GM18526 (cell line): ENCODE results near the gene ATP6V1G2.

ENCODE experiments used
- POLR2A ChIP-seq: IDR thresholded peaks from 3 replicates; pipeline ENCODE4 v1.6.1; 2011; ENCODE audit not compliant: insufficient read length; ENCODE audit errors: extremely low read depth

Gene ATP6V1G2

DNA sequence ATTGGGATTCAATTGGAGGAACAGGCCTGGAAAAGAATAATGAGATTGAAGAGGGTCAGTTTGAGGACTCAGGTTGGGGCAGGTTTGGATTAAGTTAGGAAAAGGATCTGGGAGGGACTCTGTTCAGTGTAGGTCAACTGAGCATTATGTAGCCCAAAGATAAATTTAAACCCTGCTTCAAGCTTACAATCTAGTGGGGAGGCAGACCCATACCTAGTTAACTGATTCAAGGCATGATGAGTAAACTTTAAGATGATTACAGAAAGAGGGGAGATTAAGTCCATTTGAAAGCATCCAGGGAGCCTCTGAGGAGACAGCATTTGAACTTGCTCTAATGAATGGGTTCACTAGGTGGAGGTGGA, 14.3 kb upstream of the ATP6V1G2 start:
- no peak for TF ChIP-seq POLR2A

- peak; percentile 1 for TF ChIP-seq POLR2A
Measured at GRCh38 chr6:31559958-31560696, 13.7 kb upstream of the ATP6V1G2 start.

- TF ChIP-seq POLR2A: peak; percentile 4
Measured at GRCh38 chr6:31559606-31559957, 13.2 kb upstream of the ATP6V1G2 start.

GRCh38 chr6:31558631-31559500, 12.5 kb upstream of the ATP6V1G2 start:
- peak; percentile 37 for TF ChIP-seq POLR2A

- TF ChIP-seq POLR2A: no peak
Measured at GRCh38 chr6:31558318-31558625, 11.9 kb upstream of the ATP6V1G2 start.

- TF ChIP-seq POLR2A: no peak
Measured at GRCh38 chr6:31557443-31558317, 11.3 kb upstream of the ATP6V1G2 start.

DNA sequence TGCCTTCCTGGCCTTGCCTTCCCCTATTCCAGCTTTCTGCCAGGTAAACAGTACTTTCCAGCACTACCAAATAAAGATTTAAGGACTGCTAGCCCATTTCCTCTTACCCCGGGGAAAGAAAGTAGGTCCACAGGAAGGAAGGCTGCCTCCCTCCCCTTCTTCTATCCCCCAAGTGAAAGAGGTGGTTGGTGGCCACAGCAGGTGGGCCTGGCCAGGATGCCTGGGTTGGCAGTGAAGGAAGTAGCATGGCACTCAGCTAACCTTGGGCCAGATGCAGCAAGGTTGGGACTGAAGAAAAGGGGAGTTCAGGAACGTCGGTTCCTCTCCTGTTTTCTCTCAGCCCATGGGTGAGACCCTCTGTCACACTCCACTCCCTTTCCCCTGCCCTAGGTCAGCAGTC, 9.9 kb upstream of the ATP6V1G2 start:
- no peak for TF ChIP-seq POLR2A

DNA sequence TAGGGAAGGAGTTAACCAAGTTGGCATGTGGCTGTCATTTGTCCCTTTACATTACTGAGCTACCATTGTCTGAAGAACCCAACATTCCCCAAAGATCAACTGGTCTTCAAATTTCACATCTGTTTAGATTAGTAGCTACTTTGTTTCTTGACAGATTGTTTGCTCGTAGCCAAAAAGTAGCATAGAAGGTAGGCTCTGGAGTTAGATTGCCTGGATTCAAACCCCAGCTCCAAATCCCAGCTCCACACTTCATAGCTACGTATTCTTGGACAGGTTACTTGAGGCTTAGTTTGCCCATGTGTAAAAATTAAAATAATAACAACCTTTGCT, 2.1 kb upstream of the ATP6V1G2 start:
- TF ChIP-seq POLR2A: no peak

DNA sequence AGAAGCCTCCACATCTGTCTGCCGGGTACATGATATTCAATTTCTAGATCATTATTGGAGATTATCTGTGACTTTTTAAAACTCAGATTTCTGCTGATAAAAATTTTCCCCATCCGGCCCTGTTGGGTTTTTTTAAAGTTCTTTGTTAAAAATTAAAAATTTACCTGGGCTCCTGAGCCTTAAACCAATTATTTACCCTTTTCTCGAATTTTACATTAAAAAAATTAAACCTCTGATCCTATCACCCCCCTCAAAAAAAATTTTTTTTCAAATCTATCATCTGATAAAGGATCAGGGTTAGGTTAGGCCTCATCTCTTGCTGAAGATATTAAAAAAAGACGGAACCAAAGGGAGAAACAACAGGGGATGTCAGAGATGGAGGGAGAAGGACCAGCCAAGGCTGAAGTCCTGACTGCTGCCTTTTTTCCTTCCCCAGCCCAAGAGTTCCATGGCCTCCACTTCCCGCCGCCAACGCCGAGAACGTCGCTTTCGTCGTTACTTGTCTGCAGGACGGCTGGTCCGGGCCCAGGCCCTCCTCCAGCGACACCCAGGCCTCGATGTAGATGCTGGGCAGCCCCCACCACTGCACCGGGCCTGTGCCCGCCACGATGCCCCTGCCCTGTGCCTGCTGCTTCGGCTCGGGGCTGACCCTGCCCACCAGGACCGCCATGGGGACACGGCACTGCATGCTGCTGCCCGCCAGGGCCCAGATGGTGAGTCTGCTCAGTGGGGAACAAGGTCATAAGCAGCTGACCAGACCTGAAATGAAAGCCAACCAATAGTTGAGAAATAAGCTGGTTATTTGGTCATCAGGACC, 1.5 kb upstream of the ATP6V1G2 start:
- TF ChIP-seq POLR2A: no peak

DNA sequence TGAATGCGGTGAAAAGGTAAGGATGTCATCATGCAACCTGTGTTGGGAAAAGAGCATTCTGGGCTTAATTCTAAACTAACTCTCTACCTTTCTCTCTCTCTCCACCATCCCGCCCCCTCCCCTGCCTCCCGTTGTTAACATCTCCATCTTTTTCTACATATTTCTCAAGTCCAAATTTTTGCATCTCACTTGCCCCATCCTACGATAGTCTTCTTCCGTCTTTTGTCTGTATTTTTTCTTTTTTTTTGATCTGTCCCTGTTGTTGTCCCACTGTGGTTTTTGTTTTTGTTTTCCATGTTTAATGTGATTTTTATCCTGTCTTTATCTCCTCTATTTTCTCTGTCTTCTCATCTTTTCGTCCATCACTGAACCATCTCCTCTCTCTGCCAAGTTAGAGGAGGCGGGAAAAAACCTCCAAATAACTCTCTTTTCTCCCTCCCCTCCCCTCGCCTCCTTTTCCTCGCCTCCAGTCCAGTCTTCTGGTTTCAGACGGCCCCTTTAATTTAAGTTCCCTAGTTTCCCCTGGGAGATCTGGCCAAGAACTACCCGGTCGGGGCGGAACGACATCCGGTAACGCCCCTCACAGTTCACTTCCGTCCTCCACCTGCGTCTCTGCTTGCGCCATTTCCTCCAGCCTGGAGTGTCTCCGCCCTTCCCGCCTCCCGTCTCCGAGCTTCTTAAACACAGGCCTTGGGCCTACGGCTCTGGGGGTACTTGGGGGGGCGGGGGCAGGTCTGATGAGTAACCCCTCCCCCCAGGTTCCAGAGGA, 734 bp upstream of the ATP6V1G2 start, which contains the start of gene NFKBIL1:
NFKBIL1 (plus strand) TSS at position 651 of the 769 bp plus-strand sequence; CDS start at position 738, 87 bp downstream.
- peak; percentile 49 for TF ChIP-seq POLR2A

GRCh38 chr6:31545291-31545690, 1.1 kb downstream of the ATP6V1G2 start:
- TF ChIP-seq POLR2A: no peak

DNA sequence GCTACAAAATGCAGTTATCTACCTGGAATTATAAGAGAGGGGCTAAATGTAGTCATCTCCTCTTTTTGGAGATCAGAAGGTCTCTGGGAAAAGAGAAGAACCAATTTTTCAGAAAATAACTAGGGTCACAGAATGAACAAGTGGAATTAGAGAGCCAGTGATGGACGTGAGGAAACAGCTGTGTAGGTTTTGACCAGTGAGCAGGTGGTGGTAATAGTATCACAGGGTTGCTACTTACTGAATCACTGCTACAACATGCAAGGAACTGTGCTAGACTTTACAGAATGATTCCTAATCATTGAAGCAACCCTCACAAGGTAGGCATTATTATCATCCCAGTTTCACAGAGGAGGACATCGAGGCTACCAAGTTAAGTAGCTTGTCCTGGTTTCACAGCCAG, 1.7 kb downstream of the ATP6V1G2 start:
- no peak for TF ChIP-seq POLR2A

- no peak for TF ChIP-seq POLR2A
Measured at GRCh38 chr6:31543639-31544038, 2.8 kb downstream of the ATP6V1G2 start.

GRCh38 chr6:31541658-31542521, 4.5 kb downstream of the ATP6V1G2 start, which contains the start of gene DDX39B:
Gene DDX39B (minus strand): TSS chr6:31542003. CDS start chr6:31540532, 1,471 bp downstream.
- TF ChIP-seq POLR2A: peak; percentile 89
